ENCODE data around the gene NEK8.
A peak's percentile ranks its signal among the peaks of the same experiment; 100 is the strongest.

DNA sequence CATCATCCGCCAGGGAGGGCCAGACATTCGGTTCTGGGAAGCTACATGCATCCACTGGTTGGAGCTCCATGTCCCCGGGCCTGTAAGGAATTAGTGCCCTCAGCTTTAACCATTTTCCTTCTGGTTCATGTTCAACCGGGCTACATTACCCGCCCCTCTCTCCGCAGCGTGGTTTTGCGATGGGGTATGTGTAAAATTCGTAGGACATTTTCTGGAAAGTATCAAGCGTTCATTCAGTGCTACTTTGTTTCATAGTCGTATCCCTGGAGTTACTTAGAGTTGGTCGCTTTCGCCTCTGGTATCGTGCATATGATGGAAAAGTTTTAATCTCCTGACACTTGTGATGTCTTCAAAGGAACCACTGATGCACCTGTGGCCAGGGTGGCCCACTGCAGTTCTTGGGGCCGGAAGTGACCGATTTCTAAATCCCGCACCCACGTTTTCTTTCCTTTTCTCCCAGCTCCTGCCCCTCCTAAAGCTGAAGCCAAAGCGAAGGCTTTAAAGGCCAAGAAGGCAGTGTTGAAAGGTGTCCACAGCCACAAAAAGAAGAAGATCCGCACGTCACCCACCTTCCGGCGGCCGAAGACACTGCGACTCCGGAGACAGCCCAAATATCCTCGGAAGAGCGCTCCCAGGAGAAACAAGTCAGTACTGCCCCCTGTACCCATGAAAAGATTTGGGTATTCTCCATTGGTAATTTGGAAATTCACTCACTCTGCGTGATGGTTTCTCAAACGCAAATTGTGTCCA is 8.2 kb upstream of the NEK8 start:
- TF ChIP-seq, protein P1, sequence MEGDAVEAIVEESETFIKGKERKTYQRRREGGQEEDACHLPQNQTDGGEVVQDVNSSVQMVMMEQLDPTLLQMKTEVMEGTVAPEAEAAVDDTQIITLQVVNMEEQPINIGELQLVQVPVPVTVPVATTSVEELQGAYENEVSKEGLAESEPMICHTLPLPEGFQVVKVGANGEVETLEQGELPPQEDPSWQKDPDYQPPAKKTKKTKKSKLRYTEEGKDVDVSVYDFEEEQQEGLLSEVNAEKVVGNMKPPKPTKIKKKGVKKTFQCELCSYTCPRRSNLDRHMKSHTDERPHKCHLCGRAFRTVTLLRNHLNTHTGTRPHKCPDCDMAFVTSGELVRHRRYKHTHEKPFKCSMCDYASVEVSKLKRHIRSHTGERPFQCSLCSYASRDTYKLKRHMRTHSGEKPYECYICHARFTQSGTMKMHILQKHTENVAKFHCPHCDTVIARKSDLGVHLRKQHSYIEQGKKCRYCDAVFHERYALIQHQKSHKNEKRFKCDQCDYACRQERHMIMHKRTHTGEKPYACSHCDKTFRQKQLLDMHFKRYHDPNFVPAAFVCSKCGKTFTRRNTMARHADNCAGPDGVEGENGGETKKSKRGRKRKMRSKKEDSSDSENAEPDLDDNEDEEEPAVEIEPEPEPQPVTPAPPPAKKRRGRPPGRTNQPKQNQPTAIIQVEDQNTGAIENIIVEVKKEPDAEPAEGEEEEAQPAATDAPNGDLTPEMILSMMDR (IDR thresholded peaks at IDR 0.05), result peak in 1 of 6 experiments; percentile 39
- TF ChIP-seq POLR2A (IDR thresholded peaks at IDR 0.05), result no peak
